ENCODE results near the gene TPM1. TPM values are rescaled to one million over a fixed set of nuclear protein-coding genes. Genes with fewer than 3 reads are reported as not detected.

Gene TPM1
- total RNA-seq, 1 experiment from 2014 or later, result 298 TPM

- ChIA-PET CTCF (no interaction called here), POLR2A (no interaction called here)
- intact Hi-C loops (cut with micrococcal nuclease; ENCODE audit: unreplicated experiment) (loop anchor here (10.0 kb wide), 1 partner anchor 114 kb away; the partner anchor contains the start of gene RPS27L), in situ Hi-C loops (cut with HindIII; ENCODE audit: low pct_unique_long_range_greater_than_20kb, low sequenced_read_pairs) (no loop called here)
- DNase-seq (ENCODE audit: low read depth, low spot score) (no peak), ATAC-seq (no peak)
- no TSS peak for BruUV-seq (replicated peaks)
- H3K36me3 ChIP-seq (ENCODE audit: control insufficient read depth, insufficient read depth, low read length), result no peaks in the 10 kb centered on the region; the same call in 1 of the 2 replicates
- no peaks in the 10 kb centered on the region for H3K9me3 ChIP-seq (ENCODE audit: control insufficient read depth, insufficient read depth, low read depth, low read length)
- peak overlapping the region; percentile 51; the same call in 1 of the 2 replicates for H3K27ac ChIP-seq (ENCODE audit: low read length)
- peaks cover 29% of the 10 kb centered on the region for H3K4me1 ChIP-seq (ENCODE audit: control insufficient read depth, insufficient read depth, low read length)
- no peak overlapping the region for H3K4me3 ChIP-seq (ENCODE audit: low read depth in 2 of 2, low read length in 2 of 2)
- no peaks in the 10 kb centered on the region for H3K27me3 ChIP-seq (ENCODE audit: control insufficient read depth, insufficient read depth, low read length)
- no peak for TF ChIP-seq REST (IDR thresholded peaks at IDR 0.05; ENCODE audit: insufficient read depth in 1 of 2, low read depth in 2 of 2, low read length in 1 of 2)
- TF ChIP-seq TCF7L2 (IDR thresholded peaks at IDR 0.05; ENCODE audit: low read depth, low read length), result no peak
- TF ChIP-seq POLR2AphosphoS5 (IDR thresholded peaks at IDR 0.05; ENCODE audit: low read depth, low read length), result no peak
- no peak for TF ChIP-seq CTCF (IDR thresholded peaks at IDR 0.05)
- TF ChIP-seq SIN3A (IDR thresholded peaks at IDR 0.05; ENCODE audit: borderline replicate concordance, insufficient read depth, low read depth, low read length), result no peak
These were observed 2.0 kb upstream of the TPM1 start for GRCh38 chr15:63040509-63040908.

- ChIA-PET CTCF (no interaction called here), POLR2A (no interaction called here)
- DNase-seq (ENCODE audit: low read depth, low spot score) (no peak), ATAC-seq (no peak)
- peak overlapping the region; percentile 74; the same call in 1 of the 2 replicates for H3K27ac ChIP-seq (ENCODE audit: low read length)
- H3K27me3 ChIP-seq (ENCODE audit: control insufficient read depth, insufficient read depth, low read length), result no peaks in the 10 kb centered on the region
- no peak for TF ChIP-seq CTCF (IDR thresholded peaks at IDR 0.05)
- no peak for TF ChIP-seq REST (IDR thresholded peaks at IDR 0.05; ENCODE audit: insufficient read depth in 1 of 2, low read depth in 2 of 2, low read length in 1 of 2)
- no peak for TF ChIP-seq SIN3A (IDR thresholded peaks at IDR 0.05; ENCODE audit: borderline replicate concordance, insufficient read depth, low read depth, low read length)
- no peak for TF ChIP-seq TCF7L2 (IDR thresholded peaks at IDR 0.05; ENCODE audit: low read depth, low read length)
- no peak for TF ChIP-seq POLR2AphosphoS5 (IDR thresholded peaks at IDR 0.05; ENCODE audit: low read depth, low read length)
- H3K4me3 ChIP-seq (ENCODE audit: low read depth in 2 of 2, low read length in 2 of 2), result no peak overlapping the region
- BruUV-seq (replicated peaks), result no TSS peak
- no peaks in the 10 kb centered on the region; the same call in 1 of the 2 replicates for H3K36me3 ChIP-seq (ENCODE audit: control insufficient read depth, insufficient read depth, low read length)
- H3K9me3 ChIP-seq (ENCODE audit: control insufficient read depth, insufficient read depth, low read depth, low read length), result no peaks in the 10 kb centered on the region
- intact Hi-C loops (cut with micrococcal nuclease; ENCODE audit: unreplicated experiment), result loop anchor here (10.0 kb wide), 1 partner anchor 114 kb away; the partner anchor contains the start of gene RPS27L
- peaks cover 33% of the 10 kb centered on the region for H3K4me1 ChIP-seq (ENCODE audit: control insufficient read depth, insufficient read depth, low read length)
- in situ Hi-C loops (cut with HindIII; ENCODE audit: low pct_unique_long_range_greater_than_20kb, low sequenced_read_pairs), result no loop called here
These were observed 1.6 kb upstream of the TPM1 start for GRCh38 chr15:63040954-63041353.

Measured in Panc1 (cell line).